ENCODE measurements around the gene CCDC117.

DNA sequence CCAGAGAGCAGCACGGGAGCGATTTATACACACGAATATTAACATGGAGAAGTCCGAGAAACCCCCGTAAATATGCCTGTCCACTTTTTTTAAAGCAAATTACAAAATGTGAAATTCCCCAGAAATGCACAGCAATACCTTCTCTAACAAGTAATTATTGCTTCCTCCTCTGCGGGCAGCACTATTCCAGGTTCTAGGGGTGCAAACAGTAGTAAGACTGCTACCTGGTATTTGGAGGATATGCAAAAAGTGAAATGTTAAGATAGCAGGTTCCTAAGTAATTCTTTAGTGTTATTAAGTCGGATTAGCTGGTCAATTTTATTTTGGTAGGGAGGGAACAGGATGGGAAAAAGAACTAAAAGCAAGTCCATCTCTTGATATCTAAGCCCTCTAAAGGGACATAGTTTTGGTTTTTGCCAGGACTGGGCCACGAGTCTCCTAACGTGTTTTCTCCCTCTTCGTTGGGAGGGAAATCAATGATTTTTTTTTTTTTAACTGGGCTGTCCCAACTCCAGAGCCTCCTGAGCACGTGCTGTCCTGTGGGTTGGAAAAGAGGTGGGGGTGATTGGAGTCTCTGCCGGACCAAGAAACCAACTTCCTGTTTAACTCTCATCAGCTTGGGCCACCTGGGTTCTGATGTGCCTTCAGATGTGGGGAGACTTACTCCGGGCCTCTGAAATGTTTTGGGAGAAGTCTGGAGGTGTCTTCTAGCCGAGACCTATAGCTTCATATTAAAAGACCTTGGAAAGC is 29.5 kb downstream of the CCDC117 start:
- TF ChIP-seq CTCF (IDR thresholded peaks at IDR 0.05) (no peak), ZFX (IDR thresholded peaks at IDR 0.05; ENCODE audit: borderline replicate concordance) (no peak)
